ENCODE data around the gene SERPINB1. TPM values are rescaled to one million over a fixed set of nuclear protein-coding genes. Genes with fewer than 3 reads are reported as not detected.

Gene SERPINB1
- total and polyA plus RNA-seq, 9 of the 15 experiments (the other 6 are each of a cell fraction or from before 2014, with no cell fraction given), result 33.9 to 108 (median 63.8) TPM

GRCh38 chr6:2826131-2826530, 15.5 kb downstream of the SERPINB1 start (continued):
- TF ChIP-seq CEBPZ (IDR thresholded peaks at IDR 0.05; ENCODE audit: borderline replicate concordance, low read depth, low read length) (no peak), ASH1L (IDR thresholded peaks at IDR 0.05; ENCODE audit: borderline replicate concordance, low read depth, partially characterized antibody) (no peak), GTF3C2 (IDR thresholded peaks at IDR 0.05; ENCODE audit: borderline replicate concordance, extremely low read depth, insufficient read length) (no peak), MBD2 (IDR thresholded peaks at IDR 0.05; ENCODE audit: borderline replicate concordance, low read depth) (no peak)
